Measurements from ENCODE around the gene SLC6A12. TPM values are rescaled to one million over a fixed set of nuclear protein-coding genes. Genes with fewer than 3 reads are reported as not detected.

Gene SLC6A12
- total and polyA plus RNA-seq, 9 of the 15 experiments (the other 6 are each of a cell fraction or from before 2014, with no cell fraction given), result not detected

GRCh38 chr12:197347-197746, 16.6 kb downstream of the SLC6A12 start:
- Histone ChIP-seq H3K4me1 (replicated peaks in 1 of 2; ENCODE audit: control insufficient read depth in 2 of 2, insufficient read depth in 2 of 2, low read length in 2 of 2) (peaks cover 0 to 2% of the 10 kb centered on the region in 2 experiments; a peak in 3 of 5 replicates), H3K27ac (ENCODE audit: extremely low read depth, low read depth, low read length) (no peak overlapping the region), H3K9me3 (replicated peaks; ENCODE audit: control insufficient read depth, insufficient read depth, low read depth, low read length) (no peaks in the 10 kb centered on the region), H4K20me1 (replicated peaks; ENCODE audit: control insufficient read depth, insufficient read depth, low read length) (peaks cover 4% of the 10 kb centered on the region; the same call in 1 of the 2 replicates), H3K4me3 (no peak overlapping the region), H3K4me2 (ENCODE audit: insufficient read depth, low read length) (no peak overlapping the region), H3K27me3 (ENCODE audit: control insufficient read depth in 2 of 2, insufficient read depth in 2 of 2, low read length in 2 of 2) (peaks cover 8 to 57% of the 10 kb centered on the region in 2 experiments), H3K9ac (ENCODE audit: insufficient read depth in 1 of 2, low read depth in 2 of 2, low read length in 2 of 2) (no peak overlapping the region), H3K9me1 (ENCODE audit: control insufficient read depth, insufficient read depth, low read length) (no peaks in the 10 kb centered on the region), H2AFZ (ENCODE audit: low read depth, low read length) (no peak overlapping the region), H3K79me2 (ENCODE audit: control insufficient read depth, insufficient read depth, low read length) (no peaks in the 10 kb centered on the region), H3K36me3 (ENCODE audit: control insufficient read depth, insufficient read depth, low read length) (no peaks in the 10 kb centered on the region)
- DNase-seq (ENCODE audit: extremely low read depth in 1 of 4, low spot score in 3 of 4) (no peak), FAIRE-seq (no peak), ATAC-seq (no peak)
- BruUV-seq (replicated peaks), result no TSS peak
- in situ Hi-C loops (cut with MboI), result no loop called here
- ChIA-PET POLR2A (interaction anchor here (0.8 kb wide), 1 partner anchor 80 kb away, joined by 3 read pairs; no protein-coding TSS in a partner anchor), CTCF (ENCODE audit: low intra/inter-chr PET ratio) (no interaction called here)
- TF ChIP-seq SMARCA4 (IDR thresholded peaks at IDR 0.05) (no peak), BDP1 (IDR thresholded peaks at IDR 0.05; ENCODE audit: insufficient read depth, insufficient read length) (no peak), ZNF239 (CRISPR knock-in tag; IDR thresholded peaks at IDR 0.05) (no peak), MLX (CRISPR knock-in tag; conservative IDR thresholded peaks at IDR 0.05) (no peak), DMBX1 (CRISPR knock-in tag; IDR thresholded peaks at IDR 0.05; ENCODE audit: borderline replicate concordance) (no peak), ATF3 (IDR thresholded peaks at IDR 0.05) (no peak), ATF3 (CRISPR knock-in tag; conservative IDR thresholded peaks at IDR 0.05) (no peak), RBM25 (IDR thresholded peaks at IDR 0.05; ENCODE audit: low read depth, low read length, severe bottlenecking) (no peak), ZNF398 (CRISPR knock-in tag; IDR thresholded peaks at IDR 0.05) (no peak), ZBTB33 (CRISPR knock-in tag; IDR thresholded peaks at IDR 0.05) (no peak), BRF1 (IDR thresholded peaks at IDR 0.05; ENCODE audit: borderline replicate concordance, extremely low read depth, insufficient read length) (no peak), HDAC3 (IDR thresholded peaks at IDR 0.05; ENCODE audit: borderline replicate concordance, partially characterized antibody) (no peak), YBX1 (IDR thresholded peaks at IDR 0.05) (no peak), MECOM (CRISPR knock-in tag; IDR thresholded peaks at IDR 0.05) (no peak), SMARCB1 (IDR thresholded peaks at IDR 0.05; ENCODE audit: insufficient read length, low read depth) (no peak)
- intact Hi-C loops (cut with micrococcal nuclease), result no loop called here
- whole genome bisulfite sequencing (ENCODE audit: insufficient coverage, low coverage, missing lambda C conversion rate), result 0% methylated on average over 1 of the region's 3 CpGs
